ENCODE data around the gene CCSER2.
"Not testable (repeated sequence)": the region's sequence is repeated elsewhere in the genome, so short reads cannot be mapped to it uniquely, and the experiment has no call there.

CCSER2 gene

DNA sequence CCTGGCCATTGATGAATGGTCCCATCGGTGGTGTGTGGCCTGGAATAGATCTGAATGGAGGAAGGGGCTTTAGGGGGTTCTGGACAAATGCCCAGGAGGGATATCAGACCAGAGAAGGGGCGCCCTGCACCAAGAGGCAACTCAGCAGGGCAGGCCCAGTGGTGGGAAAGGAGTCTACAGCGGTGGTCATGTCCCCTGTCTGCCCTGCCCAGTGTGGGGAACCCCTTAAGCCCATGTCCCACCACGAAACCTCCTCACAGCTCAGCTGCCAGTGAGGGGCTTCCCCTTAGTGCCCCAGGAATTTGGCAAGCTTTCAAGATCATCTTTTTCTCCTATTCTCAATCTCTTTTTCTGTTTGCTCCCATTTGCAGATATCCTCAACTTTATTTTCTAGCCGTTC is 14.1 kb upstream of the CCSER2 start:
- no peak for DNase-seq (ENCODE audit: low read depth)

GRCh38 chr10:84317174-84317573 is 11.2 kb upstream of the CCSER2 start:
- no peak for DNase-seq (ENCODE audit: low read depth)

GRCh38 chr10:84321902-84322301 is 6.5 kb upstream of the CCSER2 start:
- no peak for DNase-seq (ENCODE audit: low read depth)

DNA sequence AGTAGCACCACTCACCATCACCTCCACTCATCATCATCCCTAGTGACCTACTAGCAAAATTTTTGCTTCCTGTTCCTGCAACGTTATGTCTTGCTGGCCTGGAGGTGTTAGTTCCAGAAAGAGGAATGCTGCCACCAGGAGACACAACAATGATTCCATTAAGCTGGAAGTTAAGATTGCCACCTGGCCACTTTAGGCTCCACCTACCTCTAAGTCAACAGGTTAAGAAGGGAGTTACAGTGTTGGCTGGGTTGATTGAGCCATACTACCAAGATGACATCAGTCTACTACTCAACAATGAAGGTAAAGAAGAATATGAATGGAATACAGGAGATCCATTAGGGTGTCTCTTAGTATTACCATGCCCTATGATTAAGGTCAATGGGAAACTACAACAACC is 4.8 kb upstream of the CCSER2 start:
- DNase-seq (ENCODE audit: low read depth): not testable (repeated sequence)

- DNase-seq (ENCODE audit: low read depth): not testable (repeated sequence)
Measured at GRCh38 chr10:84326995-84327394, 1.4 kb upstream of the CCSER2 start.

- no peak for DNase-seq (ENCODE audit: low read depth)
Measured at GRCh38 chr10:84329196-84329611, 815 bp downstream of the CCSER2 start.

DNA sequence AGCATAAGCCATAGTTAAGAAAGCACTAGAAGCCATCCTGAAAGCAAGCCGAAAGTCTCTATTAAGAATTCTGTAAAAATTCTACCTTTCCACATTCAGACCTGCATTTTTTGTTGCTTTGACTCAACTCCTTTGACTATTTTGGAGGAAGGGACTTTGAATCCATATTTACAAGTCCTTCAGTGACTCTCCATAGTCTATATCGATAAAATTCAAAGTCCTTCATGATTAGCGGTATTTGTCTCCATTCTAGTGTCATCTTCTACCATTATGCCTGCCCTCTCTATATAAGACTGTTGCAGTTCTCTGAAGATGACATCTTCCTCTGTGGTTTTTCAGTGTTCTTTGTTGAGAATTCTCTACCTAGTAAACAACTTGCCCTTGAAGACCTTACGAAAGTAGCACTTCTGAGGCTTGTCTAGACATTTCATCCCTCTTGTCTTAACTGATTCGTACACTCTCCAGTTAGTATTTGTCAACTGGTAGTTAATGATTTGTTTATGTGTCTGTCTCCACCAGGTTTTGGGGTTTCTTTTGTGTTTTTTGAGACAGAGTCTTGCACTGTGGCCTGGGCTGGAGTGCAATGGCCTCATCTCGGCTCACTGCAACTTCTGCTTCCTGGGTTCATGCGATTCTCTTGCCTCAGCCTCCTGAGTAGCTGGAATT is 1.7 kb downstream of the CCSER2 start:
- DNase-seq (ENCODE audit: low read depth): no peak

GRCh38 chr10:84331091-84331490 is 2.7 kb downstream of the CCSER2 start:
- no peak for DNase-seq (ENCODE audit: low read depth)

DNA sequence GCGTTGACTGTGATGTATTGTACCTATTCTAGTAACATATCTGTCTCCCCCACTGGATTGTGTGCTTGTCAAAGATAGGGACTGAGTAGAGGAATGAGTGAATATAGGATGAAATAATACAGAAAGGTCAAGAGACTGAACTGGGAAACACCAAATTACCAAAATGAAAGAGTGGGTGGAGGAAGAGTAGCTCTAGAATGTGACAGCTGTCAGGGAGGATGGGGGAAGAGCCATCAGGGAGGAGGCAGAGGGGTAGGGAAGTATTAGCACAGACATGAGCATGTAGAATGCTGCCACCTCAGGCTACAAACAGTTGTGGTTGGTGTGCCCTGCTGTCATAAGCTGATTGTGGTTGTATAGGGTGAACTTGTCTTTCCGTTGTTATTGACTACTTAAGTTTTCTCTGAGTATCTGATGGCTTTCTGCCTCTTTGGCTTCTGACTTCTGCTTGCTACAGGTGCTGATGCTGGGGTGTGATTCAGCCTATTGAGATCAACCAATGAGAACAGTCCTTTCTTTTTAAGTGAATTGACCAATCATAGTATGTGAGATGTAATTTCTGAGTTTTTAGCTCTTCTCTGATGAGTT is 5.6 kb downstream of the CCSER2 start:
- DNase-seq (ENCODE audit: low read depth): peak; percentile 23

- no peak for DNase-seq (ENCODE audit: low read depth)
Measured at GRCh38 chr10:84334811-84335210, 6.4 kb downstream of the CCSER2 start.

DNA sequence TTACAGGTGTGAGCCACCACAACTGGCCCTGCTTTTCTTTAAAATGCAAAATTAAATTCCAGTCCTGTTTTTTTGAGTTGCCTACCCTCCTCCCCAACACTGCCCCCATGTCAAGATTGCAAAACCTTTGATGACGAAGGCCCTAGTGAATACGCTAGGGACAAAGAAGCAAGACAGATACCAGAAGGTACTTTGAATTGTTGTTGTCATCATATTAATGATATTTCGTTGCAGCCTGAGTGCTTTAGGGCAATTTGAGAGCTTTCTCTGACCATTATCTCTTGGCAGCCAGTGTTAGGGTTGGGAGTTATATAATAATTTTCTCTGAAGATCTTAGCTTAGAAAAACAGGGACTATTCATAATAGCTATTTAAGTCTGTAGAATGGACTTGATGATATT is 7.1 kb downstream of the CCSER2 start:
- no peak for DNase-seq (ENCODE audit: low read depth)

DNA sequence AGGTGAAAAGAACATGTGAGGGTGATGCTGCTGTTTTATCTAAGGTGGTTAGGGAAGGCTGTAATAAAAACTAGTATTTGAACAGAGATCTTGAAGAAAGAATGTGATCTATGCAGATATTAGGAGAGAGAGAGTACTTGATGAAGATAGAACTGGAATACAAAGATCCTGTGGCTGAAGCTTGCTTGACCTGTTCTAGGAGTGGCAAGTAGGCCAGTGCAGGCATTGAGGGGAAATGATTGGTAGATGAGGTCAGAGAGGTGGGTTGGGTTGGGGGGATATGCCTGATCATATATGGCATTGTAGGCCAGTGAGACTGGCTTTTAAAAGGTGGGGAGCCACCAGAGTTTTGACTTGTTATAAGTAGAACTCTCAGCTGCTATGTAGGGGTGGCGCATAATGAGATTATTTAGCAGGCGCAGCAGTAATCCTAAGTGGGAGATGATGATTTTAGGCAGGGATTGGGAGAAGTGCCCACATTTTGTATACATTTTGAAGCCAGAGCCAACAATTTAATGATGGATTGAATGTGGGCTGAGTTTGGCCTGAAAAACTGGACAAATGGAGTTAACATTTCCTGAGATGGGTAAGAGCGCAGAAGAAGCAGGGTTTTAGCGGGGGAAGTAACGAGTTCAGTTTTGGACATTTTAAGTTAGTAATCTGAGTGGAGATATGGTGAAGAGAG is 8.2 kb downstream of the CCSER2 start:
- no peak for DNase-seq (ENCODE audit: low read depth)

DNA sequence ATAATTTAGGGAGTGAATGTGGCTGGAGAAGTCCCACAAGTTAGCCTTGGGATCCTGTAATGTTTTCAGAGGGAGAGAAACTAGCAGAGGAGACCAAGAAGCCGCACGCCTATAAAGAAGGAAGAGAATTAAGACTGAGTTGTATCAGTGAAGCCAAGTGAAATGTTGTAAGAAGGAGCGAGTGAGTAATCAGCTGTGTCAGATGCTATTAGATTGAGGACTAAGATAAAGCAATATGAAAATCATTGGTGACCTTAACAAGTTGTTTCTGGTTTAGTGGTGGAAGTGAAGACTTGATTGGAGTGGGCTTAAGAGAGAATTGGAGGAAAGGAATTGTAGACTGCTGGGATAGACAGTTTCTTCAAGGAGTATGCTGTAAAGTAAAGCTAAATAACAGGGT is 8.8 kb downstream of the CCSER2 start:
- DNase-seq (ENCODE audit: low read depth): no peak

GRCh38 chr10:84339025-84339424 is 10.6 kb downstream of the CCSER2 start:
- no peak for DNase-seq (ENCODE audit: low read depth)

GRCh38 chr10:84340187-84340586 is 11.8 kb downstream of the CCSER2 start:
- no peak for DNase-seq (ENCODE audit: low read depth)

DNA sequence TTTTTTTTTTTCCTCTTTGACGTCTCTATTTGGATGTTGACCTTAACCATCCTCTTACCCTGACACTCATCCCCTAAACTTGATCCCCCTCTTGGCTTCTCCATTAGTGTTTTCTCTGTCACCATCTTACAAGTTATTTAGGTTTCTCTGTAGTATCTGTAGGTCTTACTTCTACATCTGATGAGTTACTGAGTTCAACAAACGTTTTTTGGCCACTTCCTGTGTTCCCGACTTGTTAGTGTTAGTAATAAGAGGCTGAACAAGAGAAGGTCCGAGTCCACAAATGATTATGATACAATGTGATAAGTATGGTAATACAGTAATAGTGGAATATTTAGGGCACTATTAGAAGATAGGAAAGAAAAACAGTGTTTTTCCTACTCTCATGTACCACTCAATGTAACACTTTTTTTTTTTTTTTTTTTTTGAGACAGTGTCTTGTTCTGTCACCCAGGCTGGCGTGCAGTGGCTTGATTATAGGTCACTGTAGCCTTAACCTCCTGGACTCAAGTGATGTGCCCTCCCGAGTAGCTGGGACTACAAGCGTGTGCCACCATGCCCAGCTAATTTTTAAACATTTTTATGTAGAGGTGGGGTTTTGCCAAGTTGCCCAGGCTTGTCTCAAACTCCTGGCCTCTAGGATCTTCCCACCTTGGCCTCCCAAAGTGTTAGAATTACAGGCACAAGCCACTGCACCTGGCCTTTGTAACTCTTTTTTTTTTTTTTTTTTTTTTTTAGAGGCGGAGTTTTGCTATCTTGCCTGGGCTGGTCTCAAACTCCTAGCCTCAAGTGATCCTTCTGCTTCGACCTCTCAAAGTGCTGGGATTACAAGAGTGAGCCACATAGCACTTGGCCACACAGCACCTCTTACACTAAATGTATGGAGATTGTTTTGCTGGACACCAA is 12.5 kb downstream of the CCSER2 start:
- no peak for DNase-seq (ENCODE audit: low read depth)

GRCh38 chr10:84341538-84341856 is 13.1 kb downstream of the CCSER2 start:
- no peak for DNase-seq (ENCODE audit: low read depth)

DNA sequence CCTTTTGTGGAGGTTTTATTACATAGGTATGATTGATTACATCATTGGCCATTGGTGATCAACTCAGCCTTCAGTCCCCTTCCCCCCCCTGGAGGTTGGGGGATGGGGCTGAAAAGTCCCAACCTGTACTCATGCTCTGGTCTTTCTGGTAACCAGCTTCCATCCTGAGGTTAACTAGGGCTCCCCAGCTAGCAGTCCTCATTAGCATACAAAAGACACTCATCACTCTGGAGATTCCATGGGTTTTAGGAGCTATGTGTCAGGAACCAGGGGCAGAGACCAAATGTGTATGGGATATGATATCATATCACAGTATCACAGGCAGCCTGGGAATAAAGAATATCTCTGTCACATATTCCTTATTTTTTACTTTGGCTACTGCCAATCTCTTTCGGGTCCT is 13.6 kb downstream of the CCSER2 start:
- no peak for DNase-seq (ENCODE audit: low read depth)

GRCh38 chr10:84342584-84342983 is 14.2 kb downstream of the CCSER2 start:
- no peak for DNase-seq (ENCODE audit: low read depth)

- no peak for DNase-seq (ENCODE audit: low read depth)
Measured at GRCh38 chr10:84343831-84344230, 15.4 kb downstream of the CCSER2 start.

GRCh38 chr10:84344526-84344925 is 16.1 kb downstream of the CCSER2 start:
- no peak for DNase-seq (ENCODE audit: low read depth)

DNA sequence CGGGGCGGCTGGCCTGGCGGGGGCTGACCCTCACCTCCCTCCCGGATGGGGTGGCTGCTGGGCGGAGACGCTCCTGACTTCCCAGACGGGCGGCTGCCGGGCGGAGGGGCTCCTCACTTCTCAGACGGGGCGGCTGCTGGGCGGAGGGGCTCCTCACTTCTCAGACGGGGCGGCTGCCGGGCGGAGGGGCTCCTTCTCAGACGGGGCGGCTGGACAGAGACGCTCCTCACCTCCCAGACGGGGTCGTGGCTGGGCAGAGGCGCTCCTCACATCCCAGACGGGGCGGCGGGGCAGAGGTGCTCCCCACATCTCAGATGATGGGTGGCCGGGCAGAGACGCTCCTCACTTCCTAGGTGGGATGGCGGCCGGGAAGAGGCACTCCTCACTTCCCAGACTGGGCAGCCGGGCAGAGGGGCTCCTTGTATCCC is 19.2 kb downstream of the CCSER2 start:
- not testable (repeated sequence) for DNase-seq (ENCODE audit: low read depth)

DNA sequence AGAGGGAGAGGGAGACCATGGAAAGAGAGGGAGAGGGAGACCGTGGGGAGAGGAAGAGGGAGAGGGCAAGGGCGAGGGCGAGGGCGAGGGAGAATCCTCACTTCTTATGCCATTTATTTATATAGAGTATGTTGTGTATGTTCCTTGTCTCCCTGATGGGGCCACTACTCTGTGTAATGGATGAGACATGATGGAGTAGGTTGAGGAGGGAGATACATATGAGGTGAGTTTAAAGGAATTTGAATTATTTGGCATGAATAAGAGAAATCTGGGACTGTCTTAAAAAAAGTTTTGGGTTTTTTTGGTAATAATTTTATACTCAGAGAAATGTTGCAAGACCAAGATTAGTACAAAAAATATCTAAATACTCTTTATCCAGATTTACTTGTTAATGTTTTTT is 20.1 kb downstream of the CCSER2 start:
- no peak for DNase-seq (ENCODE audit: low read depth)

All from stimulated activated CD8-positive, alpha-beta memory T cell treated with anti-CD3 and anti-CD28 coated beads, Interleukin-15, amount 100 ng/mL, for 1 hour (primary cell).